Stimulated activated CD4-positive, alpha-beta T cell treated with anti-CD3 and anti-CD28 coated beads, TNF-alpha, amount 100 ng/mL, for 1 hour (primary cell): ENCODE measurements around the gene ASB2.

Experiments
- DNase-seq, 3 donors: peaks; one replicate each; pipeline ENCODE4 v3.0.0-alpha.2; 2020; ENCODE audit warnings: low read depth in 3 of 3, low spot score in 1 of 3

ASB2 gene

GRCh38 chr14:93980456-93981201, 4.3 kb upstream of the ASB2 start:
- no peak for DNase-seq

GRCh38 chr14:93978735-93979134, 2.4 kb upstream of the ASB2 start:
- no peak for DNase-seq

- peak; percentile 51 to 54 (median 54) for DNase-seq
Measured at GRCh38 chr14:93977790-93978581, 1.6 kb upstream of the ASB2 start.

GRCh38 chr14:93977171-93977570, 801 bp upstream of the ASB2 start:
- no peak for DNase-seq

- no peak for DNase-seq
Measured at GRCh38 chr14:93975791-93976476, 436 bp downstream of the ASB2 start.

- no peak for DNase-seq
Measured at GRCh38 chr14:93974833-93975232, 1.5 kb downstream of the ASB2 start.

- DNase-seq, result no peak
Measured at GRCh38 chr14:93974299-93974698, 2.1 kb downstream of the ASB2 start.

- DNase-seq, result no peak
Measured at GRCh38 chr14:93973607-93974006, 2.8 kb downstream of the ASB2 start.

- no peak for DNase-seq
Measured at GRCh38 chr14:93972618-93973205, 3.7 kb downstream of the ASB2 start.

GRCh38 chr14:93971635-93972027, 4.7 kb downstream of the ASB2 start:
- no peak for DNase-seq

- DNase-seq, result peak in 1 of 3 donors; percentile 43
Measured at GRCh38 chr14:93970965-93971634, 5.3 kb downstream of the ASB2 start.

GRCh38 chr14:93970585-93970964, 5.8 kb downstream of the ASB2 start:
- DNase-seq, result peak; percentile 49 to 57 (median 56)

- no peak for DNase-seq
Measured at GRCh38 chr14:93969082-93969828, 7.1 kb downstream of the ASB2 start.

- no peak for DNase-seq
Measured at GRCh38 chr14:93967637-93968250, 8.6 kb downstream of the ASB2 start.

GRCh38 chr14:93965946-93966474, 10.4 kb downstream of the ASB2 start:
- no peak for DNase-seq

GRCh38 chr14:93965287-93965821, 11.0 kb downstream of the ASB2 start:
- no peak for DNase-seq

- DNase-seq, result no peak
Measured at GRCh38 chr14:93964820-93965286, 11.5 kb downstream of the ASB2 start.

- DNase-seq, result no peak
Measured at GRCh38 chr14:93964281-93964680, 12.1 kb downstream of the ASB2 start.

- no peak for DNase-seq
Measured at GRCh38 chr14:93963692-93964091, 12.7 kb downstream of the ASB2 start.
